Measurements from ENCODE around the gene COLEC12.

COLEC12 gene

DNA sequence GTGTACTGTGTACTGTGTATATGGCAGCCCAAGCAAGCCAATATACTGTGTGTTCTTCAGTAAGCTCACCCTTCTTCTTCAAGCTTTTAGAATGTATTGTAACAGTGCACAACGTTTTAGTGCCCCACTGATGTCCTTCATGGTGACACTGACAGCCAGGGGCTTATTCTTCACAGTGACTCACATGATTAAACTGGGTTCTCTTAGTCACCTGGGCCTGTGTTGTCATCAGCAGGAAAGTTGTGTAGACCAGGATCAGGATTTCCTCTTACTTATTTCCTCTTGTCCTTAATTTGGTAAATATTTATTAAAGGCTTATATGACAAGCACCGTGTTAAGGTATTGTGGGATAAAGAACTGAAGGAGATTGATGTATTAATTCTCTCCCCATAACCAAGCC, 164.8 kb downstream of the COLEC12 start:
- no peak for ATAC-seq
- TF ChIP-seq ESRRG (CRISPR knock-in tag; IDR thresholded peaks at IDR 0.05) (no peak), ZNF70 (CRISPR knock-in tag; IDR thresholded peaks at IDR 0.05) (no peak), ARNTL (CRISPR knock-in tag; IDR thresholded peaks at IDR 0.05; ENCODE audit: borderline replicate concordance, low read depth) (no peak)
- TF ChIP-seq, protein P1, sequence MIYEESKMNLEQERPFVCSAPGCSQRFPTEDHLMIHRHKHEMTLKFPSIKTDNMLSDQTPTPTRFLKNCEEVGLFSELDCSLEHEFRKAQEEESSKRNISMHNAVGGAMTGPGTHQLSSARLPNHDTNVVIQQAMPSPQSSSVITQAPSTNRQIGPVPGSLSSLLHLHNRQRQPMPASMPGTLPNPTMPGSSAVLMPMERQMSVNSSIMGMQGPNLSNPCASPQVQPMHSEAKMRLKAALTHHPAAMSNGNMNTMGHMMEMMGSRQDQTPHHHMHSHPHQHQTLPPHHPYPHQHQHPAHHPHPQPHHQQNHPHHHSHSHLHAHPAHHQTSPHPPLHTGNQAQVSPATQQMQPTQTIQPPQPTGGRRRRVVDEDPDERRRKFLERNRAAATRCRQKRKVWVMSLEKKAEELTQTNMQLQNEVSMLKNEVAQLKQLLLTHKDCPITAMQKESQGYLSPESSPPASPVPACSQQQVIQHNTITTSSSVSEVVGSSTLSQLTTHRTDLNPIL (CRISPR knock-in tag; IDR thresholded peaks at IDR 0.05; ENCODE audit: low read depth): no peak

DNA sequence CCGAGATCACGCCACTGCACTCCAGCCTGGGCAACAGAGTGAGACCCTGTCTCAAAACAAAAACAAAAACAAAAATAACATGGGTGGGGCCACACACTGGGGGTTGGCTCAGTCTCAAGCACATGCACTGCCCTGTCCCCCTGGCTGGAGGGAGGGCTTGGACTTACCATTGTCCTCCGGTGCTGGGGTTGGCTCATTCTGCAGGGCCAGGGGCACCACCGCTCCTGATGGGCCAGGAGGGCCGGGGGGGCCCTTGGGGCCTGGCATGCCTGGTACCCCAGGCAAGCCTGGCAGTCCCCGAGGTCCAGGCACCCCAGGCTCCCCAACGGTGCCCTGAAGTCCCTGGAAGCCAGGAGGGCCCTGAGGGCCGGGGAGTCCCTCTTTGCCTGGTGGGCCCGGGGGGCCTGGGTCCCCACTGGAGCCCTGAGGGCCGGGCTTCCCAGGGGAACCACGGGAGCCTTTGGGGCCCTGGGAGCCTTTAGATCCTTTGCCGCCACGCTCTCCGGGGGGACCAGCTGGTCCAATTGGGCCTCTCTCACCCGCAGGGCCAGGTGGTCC, 165.8 kb downstream of the COLEC12 start:
- no peak for ATAC-seq

DNA sequence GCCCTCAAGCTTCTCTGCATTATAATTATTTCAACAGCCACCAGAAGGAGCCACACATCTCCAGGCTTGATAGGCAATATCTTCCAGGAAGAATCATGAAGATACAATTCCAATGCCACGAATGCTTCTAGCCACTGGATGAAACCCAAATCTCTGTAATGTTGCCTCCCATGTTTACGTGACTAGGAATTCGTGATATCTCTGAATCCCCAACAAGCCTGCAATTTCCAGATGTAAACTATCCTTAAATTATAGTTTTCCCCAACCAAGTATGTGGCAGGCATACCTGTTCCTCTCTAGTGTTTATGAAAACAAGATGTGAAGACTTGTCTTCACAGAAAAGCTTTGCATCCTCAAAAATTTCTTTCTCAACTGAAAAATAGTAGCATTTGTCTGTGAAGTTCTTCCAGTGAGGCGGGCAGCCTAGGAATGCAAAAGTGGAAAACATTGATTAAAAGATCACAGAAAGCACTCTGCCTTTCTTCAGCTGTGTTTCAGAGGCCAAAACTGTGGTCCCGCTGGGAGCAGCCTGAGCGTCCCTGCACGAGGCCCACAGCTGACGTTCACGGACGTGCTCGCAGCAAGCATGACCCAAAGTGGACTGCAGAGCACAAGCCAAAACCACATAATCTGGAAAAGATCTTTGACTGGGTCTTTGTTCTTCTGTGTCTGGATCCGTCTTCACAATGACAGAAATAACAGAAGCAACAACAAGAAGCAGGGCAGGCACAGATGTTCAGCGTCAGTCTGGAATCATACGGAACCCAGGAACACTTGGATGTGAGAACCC, 167.6 kb downstream of the COLEC12 start:
- ATAC-seq: no peak
- no peak for TF ChIP-seq ZNF8 (CRISPR knock-in tag; IDR thresholded peaks at IDR 0.05)
- TF ChIP-seq ZNF565 (CRISPR knock-in tag; conservative IDR thresholded peaks at IDR 0.05; ENCODE audit: low read depth): no peak
- TF ChIP-seq ARNTL (CRISPR knock-in tag; IDR thresholded peaks at IDR 0.05; ENCODE audit: borderline replicate concordance, low read depth): no peak
- TF ChIP-seq CSDC2 (CRISPR knock-in tag; IDR thresholded peaks at IDR 0.05): no peak
- no peak for TF ChIP-seq OSR1 (CRISPR knock-in tag; IDR thresholded peaks at IDR 0.05)
- TF ChIP-seq, protein P1 (CRISPR knock-in tag; IDR thresholded peaks at IDR 0.05; ENCODE audit: low read depth): no peak
- TF ChIP-seq, protein P2, sequence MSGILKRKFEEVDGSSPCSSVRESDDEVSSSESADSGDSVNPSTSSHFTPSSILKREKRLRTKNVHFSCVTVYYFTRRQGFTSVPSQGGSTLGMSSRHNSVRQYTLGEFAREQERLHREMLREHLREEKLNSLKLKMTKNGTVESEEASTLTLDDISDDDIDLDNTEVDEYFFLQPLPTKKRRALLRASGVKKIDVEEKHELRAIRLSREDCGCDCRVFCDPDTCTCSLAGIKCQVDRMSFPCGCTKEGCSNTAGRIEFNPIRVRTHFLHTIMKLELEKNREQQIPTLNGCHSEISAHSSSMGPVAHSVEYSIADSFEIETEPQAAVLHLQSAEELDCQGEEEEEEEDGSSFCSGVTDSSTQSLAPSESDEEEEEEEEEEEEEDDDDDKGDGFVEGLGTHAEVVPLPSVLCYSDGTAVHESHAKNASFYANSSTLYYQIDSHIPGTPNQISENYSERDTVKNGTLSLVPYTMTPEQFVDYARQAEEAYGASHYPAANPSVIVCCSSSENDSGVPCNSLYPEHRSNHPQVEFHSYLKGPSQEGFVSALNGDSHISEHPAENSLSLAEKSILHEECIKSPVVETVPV (CRISPR knock-in tag; IDR thresholded peaks at IDR 0.05): no peak
- TF ChIP-seq ZNF70 (CRISPR knock-in tag; IDR thresholded peaks at IDR 0.05): no peak
- no peak for TF ChIP-seq SNAI2 (CRISPR knock-in tag; IDR thresholded peaks at IDR 0.05)
- TF ChIP-seq ZC3H10 (CRISPR knock-in tag; IDR thresholded peaks at IDR 0.05): no peak
- no peak for TF ChIP-seq ISL1 (CRISPR knock-in tag; IDR thresholded peaks at IDR 0.05)
- TF ChIP-seq, protein P3, sequence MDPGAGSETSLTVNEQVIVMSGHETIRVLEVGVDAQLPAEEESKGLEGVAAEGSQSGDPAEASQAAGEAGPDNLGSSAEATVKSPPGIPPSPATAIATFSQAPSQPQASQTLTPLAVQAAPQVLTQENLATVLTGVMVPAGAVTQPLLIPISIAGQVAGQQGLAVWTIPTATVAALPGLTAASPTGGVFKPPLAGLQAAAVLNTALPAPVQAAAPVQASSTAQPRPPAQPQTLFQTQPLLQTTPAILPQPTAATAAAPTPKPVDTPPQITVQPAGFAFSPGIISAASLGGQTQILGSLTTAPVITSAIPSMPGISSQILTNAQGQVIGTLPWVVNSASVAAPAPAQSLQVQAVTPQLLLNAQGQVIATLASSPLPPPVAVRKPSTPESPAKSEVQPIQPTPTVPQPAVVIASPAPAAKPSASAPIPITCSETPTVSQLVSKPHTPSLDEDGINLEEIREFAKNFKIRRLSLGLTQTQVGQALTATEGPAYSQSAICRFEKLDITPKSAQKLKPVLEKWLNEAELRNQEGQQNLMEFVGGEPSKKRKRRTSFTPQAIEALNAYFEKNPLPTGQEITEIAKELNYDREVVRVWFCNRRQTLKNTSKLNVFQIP (CRISPR knock-in tag; IDR thresholded peaks at IDR 0.05; ENCODE audit: borderline replicate concordance, low read depth): no peak
- no peak for TF ChIP-seq ZFP30 (CRISPR knock-in tag; IDR thresholded peaks at IDR 0.05)
- TF ChIP-seq GLIS3 (CRISPR knock-in tag; IDR thresholded peaks at IDR 0.05): no peak
- TF ChIP-seq BACH2 (CRISPR knock-in tag; IDR thresholded peaks at IDR 0.05; ENCODE audit: borderline replicate concordance): no peak

More for the DNA sequence above, 165.8 kb downstream of the COLEC12 start:
- TF ChIP-seq, protein P1 (CRISPR knock-in tag; IDR thresholded peaks at IDR 0.05; ENCODE audit: low read depth): no peak
- TF ChIP-seq, protein P2 (CRISPR knock-in tag; IDR thresholded peaks at IDR 0.05): no peak
- no peak for TF ChIP-seq ZC3H10 (CRISPR knock-in tag; IDR thresholded peaks at IDR 0.05)
- no peak for TF ChIP-seq SNAI2 (CRISPR knock-in tag; IDR thresholded peaks at IDR 0.05)
- no peak for TF ChIP-seq ZFP3 (CRISPR knock-in tag; IDR thresholded peaks at IDR 0.05)
- TF ChIP-seq TCF4 (CRISPR knock-in tag; IDR thresholded peaks at IDR 0.05; ENCODE audit: borderline replicate concordance): no peak
- TF ChIP-seq PPARA (CRISPR knock-in tag; IDR thresholded peaks at IDR 0.05; ENCODE audit: borderline replicate concordance): no peak
- no peak for TF ChIP-seq ZNF8 (CRISPR knock-in tag; IDR thresholded peaks at IDR 0.05)
- TF ChIP-seq GLIS3 (CRISPR knock-in tag; IDR thresholded peaks at IDR 0.05): no peak
- TF ChIP-seq ESRRG (CRISPR knock-in tag; IDR thresholded peaks at IDR 0.05): no peak
- TF ChIP-seq, protein P4, sequence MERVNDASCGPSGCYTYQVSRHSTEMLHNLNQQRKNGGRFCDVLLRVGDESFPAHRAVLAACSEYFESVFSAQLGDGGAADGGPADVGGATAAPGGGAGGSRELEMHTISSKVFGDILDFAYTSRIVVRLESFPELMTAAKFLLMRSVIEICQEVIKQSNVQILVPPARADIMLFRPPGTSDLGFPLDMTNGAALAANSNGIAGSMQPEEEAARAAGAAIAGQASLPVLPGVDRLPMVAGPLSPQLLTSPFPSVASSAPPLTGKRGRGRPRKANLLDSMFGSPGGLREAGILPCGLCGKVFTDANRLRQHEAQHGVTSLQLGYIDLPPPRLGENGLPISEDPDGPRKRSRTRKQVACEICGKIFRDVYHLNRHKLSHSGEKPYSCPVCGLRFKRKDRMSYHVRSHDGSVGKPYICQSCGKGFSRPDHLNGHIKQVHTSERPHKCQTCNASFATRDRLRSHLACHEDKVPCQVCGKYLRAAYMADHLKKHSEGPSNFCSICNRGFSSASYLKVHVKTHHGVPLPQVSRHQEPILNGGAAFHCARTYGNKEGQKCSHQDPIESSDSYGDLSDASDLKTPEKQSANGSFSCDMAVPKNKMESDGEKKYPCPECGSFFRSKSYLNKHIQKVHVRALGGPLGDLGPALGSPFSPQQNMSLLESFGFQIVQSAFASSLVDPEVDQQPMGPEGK (CRISPR knock-in tag; IDR thresholded peaks at IDR 0.05; ENCODE audit: borderline replicate concordance): no peak
- TF ChIP-seq, protein P3 (CRISPR knock-in tag; IDR thresholded peaks at IDR 0.05; ENCODE audit: borderline replicate concordance, low read depth): no peak
- TF ChIP-seq ISL1 (CRISPR knock-in tag; IDR thresholded peaks at IDR 0.05): no peak
- no peak for TF ChIP-seq RARB (CRISPR knock-in tag; IDR thresholded peaks at IDR 0.05)

All from SK-N-SH treated with all-trans-retinoic acid at 6 μM for 48 hours (cell line).